Esophagus (tissue), 2 donors: ENCODE results near the gene BBS5. TPM values are rescaled to one million over a fixed set of nuclear protein-coding genes. Genes with fewer than 3 reads are reported as not detected.
"Not testable (repeated sequence)": the region's sequence is repeated elsewhere in the genome, so short reads cannot be mapped to it uniquely, and the experiment has no call there.

Experiments used
- H3K27ac ChIP-seq, 2 donors: one replicate each; pipeline ENCODE4 v1.5.1; 2013; ENCODE audit warnings: low read depth in 2 of 2, mild to moderate bottlenecking in 2 of 2, inconsistent platforms in 1 of 2, low read length in 1 of 2, moderate library complexity in 1 of 2
- H3K27me3 ChIP-seq, 2 donors: one replicate each; pipeline ENCODE4 v1.6.1; 2013; ENCODE audit warnings: low read length in 2 of 2, control low read depth in 1 of 2, mild to moderate bottlenecking in 1 of 2; ENCODE audit not compliant: insufficient read depth in 2 of 2, control insufficient read depth in 1 of 2
- H3K36me3 ChIP-seq, 2 donors: one replicate each; pipeline ENCODE4 v1.6.1; 2013; ENCODE audit warnings: low read length in 1 of 2; ENCODE audit not compliant: control insufficient read depth in 2 of 2, insufficient read depth in 2 of 2
- H3K4me1 ChIP-seq, 2 donors: one replicate each; pipeline ENCODE4 v1.6.1; 2013; ENCODE audit warnings: low read length in 1 of 2; ENCODE audit not compliant: control insufficient read depth in 2 of 2, insufficient read depth in 2 of 2
- H3K4me3 ChIP-seq, 2 donors: one replicate each; pipeline ENCODE4 v1.5.1; 2013; ENCODE audit warnings: low read length in 2 of 2, mild to moderate bottlenecking in 2 of 2, low read depth in 1 of 2, moderate library complexity in 1 of 2
- H3K9me3 ChIP-seq, 2 donors: one replicate each; pipeline ENCODE4 v1.6.1; 2013; ENCODE audit warnings: mild to moderate bottlenecking in 2 of 2, low read depth in 1 of 2, low read length in 1 of 2, moderate library complexity in 1 of 2; ENCODE audit not compliant: control insufficient read depth in 2 of 2, insufficient read depth in 1 of 2
- WGBS, 2 donors: extraction: QIAGEN DNeasy Blood & Tissue Kit; methylation state at CpG; one replicate each; pipeline ENCODE4 v1.1.7; 2013; 5-methylcytosine and 5-hydroxymethylcytosine counted together
- polyA plus RNA-seq, 2 donors: library from polyadenylated mRNA; stranded (reverse); fragments of 200-250 nt; gene quantifications; one replicate each; pipeline ENCODE4 v1.2.3, GENCODE V29; 2013
- donor health status: healthy with polysubstance abuse.
- donor health status: Bipolar disorder and iron deficiency.

The BBS5 gene
- polyA plus RNA-seq, 2 donors: 2.3 to 3.0 TPM

DNA sequence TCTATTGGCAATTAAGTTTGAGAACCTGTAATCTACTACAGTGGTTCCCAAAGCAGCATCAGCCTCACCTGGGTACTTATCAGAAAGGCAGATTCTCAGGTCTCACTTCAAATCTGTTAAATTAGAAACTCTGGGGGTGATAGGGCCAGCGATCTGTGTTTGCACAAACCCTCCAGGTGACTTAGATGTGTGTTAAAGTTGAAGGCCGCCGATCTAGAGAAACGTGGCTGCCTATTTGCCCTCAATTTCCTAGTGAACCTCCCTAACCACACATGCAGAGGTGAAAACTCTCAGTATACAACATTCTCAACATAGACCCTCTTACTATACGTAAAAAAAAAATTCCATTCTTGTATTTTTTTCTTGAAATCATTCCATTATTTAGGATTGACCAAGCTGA is 44.4 kb downstream of the BBS5 start:
- no peaks in the 10 kb centered on the region for H3K27me3 ChIP-seq
- no peaks in the 10 kb centered on the region for H3K36me3 ChIP-seq
- H3K27ac ChIP-seq: no peak overlapping the region
- no peaks in the 10 kb centered on the region for H3K9me3 ChIP-seq
- no peak overlapping the region for H3K4me3 ChIP-seq
- no peaks in the 10 kb centered on the region for H3K4me1 ChIP-seq
- WGBS, 2 donors: 64 to 71% methylated on average over 5 of the region's 5 CpGs

DNA sequence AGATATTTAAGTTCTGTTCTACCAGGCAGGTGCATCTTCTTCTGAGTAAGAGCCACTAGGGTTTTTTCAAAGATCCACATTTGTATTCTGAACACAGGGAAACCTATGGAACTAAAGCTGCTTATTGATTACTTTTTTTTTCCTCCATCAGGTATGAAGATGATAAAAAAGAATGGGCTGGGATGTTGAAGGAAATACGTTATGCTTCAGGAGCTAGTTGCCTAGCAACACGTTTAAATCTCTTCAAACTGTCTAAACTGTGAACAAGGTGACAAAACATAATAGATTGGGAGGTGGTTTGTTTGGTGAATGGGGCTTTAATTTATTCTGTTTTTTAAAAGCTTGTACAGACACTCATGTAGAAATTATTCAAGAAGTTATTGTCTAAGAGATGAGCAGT is 46.1 kb downstream of the BBS5 start:
- Histone ChIP-seq H3K36me3 (no peaks in the 10 kb centered on the region), H3K4me1 (no peaks in the 10 kb centered on the region), H3K9me3 (no peaks in the 10 kb centered on the region), H3K27me3 (no peaks in the 10 kb centered on the region), H3K4me3 (no peak overlapping the region), H3K27ac (no peak overlapping the region)
- 69 to 71% methylated on average over 2 of the region's 2 CpGs for WGBS, 2 donors

DNA sequence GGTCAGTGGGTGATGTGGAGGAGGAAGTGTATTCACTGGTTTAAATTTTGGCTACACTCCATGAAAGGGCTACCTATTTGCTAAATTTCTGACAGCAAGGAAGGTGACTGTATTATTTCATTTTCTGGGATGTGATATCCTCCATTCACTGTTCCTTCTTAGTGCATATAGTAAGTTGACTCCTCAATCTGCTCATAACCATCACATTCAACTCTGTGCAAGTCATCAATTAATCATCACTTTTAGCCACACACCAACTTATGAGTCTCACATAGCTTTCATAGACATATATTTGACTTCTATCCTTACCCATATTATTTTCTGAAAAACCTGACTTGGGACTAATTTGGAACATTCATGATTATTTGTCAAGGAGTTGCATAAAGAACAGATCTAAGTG is 47.2 kb downstream of the BBS5 start:
- Histone ChIP-seq H3K27me3 (no peaks in the 10 kb centered on the region), H3K4me3 (no peak overlapping the region), H3K36me3 (no peaks in the 10 kb centered on the region), H3K4me1 (no peaks in the 10 kb centered on the region), H3K27ac (no peak overlapping the region), H3K9me3 (no peaks in the 10 kb centered on the region)

DNA sequence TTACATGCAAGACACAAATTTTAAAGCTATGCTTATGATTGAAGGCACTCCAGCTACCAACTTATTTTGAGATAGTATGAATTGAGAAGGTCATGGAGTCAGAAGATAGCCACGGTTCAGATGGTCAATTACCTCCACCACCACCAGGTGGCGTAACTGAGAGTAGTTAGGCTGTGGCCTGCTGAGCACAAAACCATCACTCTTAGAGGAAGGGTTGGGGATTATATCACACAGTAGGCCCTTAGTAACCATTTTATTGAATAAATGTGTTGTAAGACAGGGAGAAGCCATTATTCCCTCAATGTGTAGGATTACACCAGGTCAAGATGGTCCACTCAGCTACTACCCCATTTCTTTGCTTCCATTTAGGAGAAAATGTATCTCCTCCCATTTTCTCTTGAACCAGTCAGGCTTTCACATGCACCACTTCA is 49.0 kb downstream of the BBS5 start:
- no peak overlapping the region for H3K4me3 ChIP-seq
- H3K27ac ChIP-seq: no peak overlapping the region
- H3K27me3 ChIP-seq: no peaks in the 10 kb centered on the region
- 12 to 15% methylated on average over 2 of the region's 2 CpGs for WGBS, 2 donors
- no peaks in the 10 kb centered on the region for H3K4me1 ChIP-seq
- no peaks in the 10 kb centered on the region for H3K36me3 ChIP-seq
- H3K9me3 ChIP-seq: no peaks in the 10 kb centered on the region

DNA sequence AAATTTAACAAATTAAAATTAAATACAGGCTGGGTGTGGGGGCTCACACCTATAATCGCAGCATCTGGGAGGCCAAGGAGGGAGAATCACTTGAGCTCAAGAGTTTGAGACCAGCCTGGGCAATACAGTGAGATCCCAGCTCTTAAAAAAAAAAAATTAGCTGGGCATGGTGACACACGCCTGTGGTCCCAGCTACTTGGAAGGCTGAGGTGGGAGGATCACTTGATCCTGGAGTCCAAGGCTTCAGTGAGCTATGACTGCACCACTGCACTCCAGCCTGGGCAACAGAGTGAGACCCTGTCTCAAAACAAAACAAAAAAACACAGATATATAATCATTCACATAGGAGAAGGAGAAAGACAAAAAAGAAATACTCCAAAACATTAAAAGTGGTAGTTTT is 60.2 kb downstream of the BBS5 start:
- 92 to 96% methylated on average over 2 of the region's 2 CpGs for WGBS, 2 donors

DNA sequence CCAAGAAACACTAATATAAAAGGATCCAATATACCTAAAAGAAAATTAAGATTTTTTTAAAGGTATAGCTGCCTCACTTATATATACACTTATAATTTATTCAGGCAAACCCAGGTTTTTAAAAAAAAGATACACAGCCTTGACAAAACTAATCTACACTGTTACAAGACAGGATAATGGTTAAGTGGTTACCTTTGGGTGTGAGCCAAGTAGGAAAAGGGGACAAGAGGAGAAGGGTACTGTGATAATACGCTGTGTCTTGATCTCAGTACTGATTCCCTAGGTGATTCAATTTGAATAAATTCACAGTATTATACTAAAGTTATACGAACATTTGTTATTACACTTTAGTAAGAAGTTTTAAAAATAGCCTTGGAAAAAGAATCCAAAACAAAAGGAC is 60.9 kb downstream of the BBS5 start:
- no peak overlapping the region for H3K4me3 ChIP-seq
- no peaks in the 10 kb centered on the region for H3K9me3 ChIP-seq
- no peaks in the 10 kb centered on the region for H3K27me3 ChIP-seq
- H3K4me1 ChIP-seq: no peaks in the 10 kb centered on the region
- no peaks in the 10 kb centered on the region for H3K36me3 ChIP-seq
- H3K27ac ChIP-seq: no peak overlapping the region
- WGBS, 2 donors: 90% methylated on average over 2 of the region's 2 CpGs

More for the DNA sequence above, 60.2 kb downstream of the BBS5 start:
- not testable (repeated sequence) for H3K4me1 ChIP-seq, H3K27me3 ChIP-seq, H3K27ac ChIP-seq, H3K4me3 ChIP-seq, H3K36me3 ChIP-seq, H3K9me3 ChIP-seq

DNA sequence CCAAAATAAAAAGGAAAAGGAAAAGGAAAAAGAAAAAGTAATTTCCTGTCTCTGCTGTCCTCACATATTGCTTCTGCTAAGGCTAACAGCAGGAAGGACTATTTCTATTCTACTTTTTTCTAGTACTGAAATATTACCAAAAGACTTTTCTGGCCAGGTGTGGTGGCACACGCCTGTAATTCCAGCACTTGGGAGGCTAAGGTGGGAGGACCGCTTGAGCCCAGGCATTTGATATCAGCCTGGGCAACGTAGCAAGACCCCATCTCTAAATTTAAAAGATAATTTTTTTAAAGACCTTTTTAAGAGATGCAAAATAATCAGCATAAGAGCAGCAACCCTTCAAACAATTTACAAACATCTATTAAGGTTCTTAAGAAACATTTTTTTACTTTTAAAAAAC is 63.1 kb downstream of the BBS5 start:
- peaks cover 0 to 5% of the 10 kb centered on the region in 2 donors for H3K36me3 ChIP-seq

DNA sequence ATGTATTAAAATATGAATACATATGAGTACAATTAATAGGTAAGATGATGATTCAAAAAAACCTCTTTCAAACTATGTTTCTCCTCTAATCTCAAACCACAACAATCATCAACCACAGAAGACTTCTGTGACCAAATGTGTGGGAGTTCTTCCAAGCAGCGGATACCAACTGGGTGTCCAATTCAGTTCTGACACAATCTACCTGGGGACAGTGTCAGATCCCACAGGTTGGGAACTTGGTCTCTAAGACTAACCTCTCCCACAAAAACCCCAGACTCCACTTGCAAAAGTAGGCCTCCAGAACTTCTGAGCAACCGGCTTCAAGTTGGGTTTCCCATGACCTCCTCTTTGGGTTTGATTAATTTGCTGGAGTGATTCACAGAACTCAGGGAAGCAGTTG is 67.5 kb downstream of the BBS5 start:
- 92 to 94% methylated on average over 2 of the region's 2 CpGs for WGBS, 2 donors
- Histone ChIP-seq H3K27ac (no peak overlapping the region), H3K36me3 (peaks cover 0 to 5% of the 10 kb centered on the region in 2 donors), H3K4me3 (no peak overlapping the region), H3K9me3 (no peaks in the 10 kb centered on the region), H3K4me1 (no peaks in the 10 kb centered on the region), H3K27me3 (no peaks in the 10 kb centered on the region)

More for the DNA sequence above, 63.1 kb downstream of the BBS5 start:
- Histone ChIP-seq H3K4me1 (no peaks in the 10 kb centered on the region), H3K9me3 (no peaks in the 10 kb centered on the region), H3K4me3 (no peak overlapping the region), H3K27me3 (no peaks in the 10 kb centered on the region), H3K27ac (no peak overlapping the region)
- WGBS, 2 donors: 95 to 96% methylated on average over 3 of the region's 3 CpGs

Other genes with a start within 250 kb of the BBS5 start
- not detected for gene LRP2, start 117.0 kb upstream of the BBS5 start, polyA plus RNA-seq
- gene KLHL41, start 30.2 kb downstream of the BBS5 start, polyA plus RNA-seq: under 1 TPM; 0.31 to 0.34 TPM
- 10 to 100 TPM; 14.2 to 58.5 TPM for gene FASTKD1, start 94.4 kb downstream of the BBS5 start, polyA plus RNA-seq
- gene PPIG, start 104.9 kb downstream of the BBS5 start, polyA plus RNA-seq: 10 to 100 TPM; 24.1 to 40.5 TPM
- gene CFAP210, start 214.9 kb downstream of the BBS5 start, polyA plus RNA-seq: under 1 TPM; 0.02 to 0.08 TPM
- 1 to 10 TPM; 1.1 to 1.2 TPM for gene PHOSPHO2, start 215.0 kb downstream of the BBS5 start, polyA plus RNA-seq